NCI-H2081 (cell line): ENCODE results near the gene ZNF862.
"Not testable (repeated sequence)": the region's sequence is repeated elsewhere in the genome, so short reads cannot be mapped to it uniquely, and the experiment has no call there.

ENCODE experiments used
- DNase-seq, 2 experiments: peaks; one replicate each; lab custom pipeline; 2025; lab: John Stamatoyannopoulos, UW

The ZNF862 gene

DNA sequence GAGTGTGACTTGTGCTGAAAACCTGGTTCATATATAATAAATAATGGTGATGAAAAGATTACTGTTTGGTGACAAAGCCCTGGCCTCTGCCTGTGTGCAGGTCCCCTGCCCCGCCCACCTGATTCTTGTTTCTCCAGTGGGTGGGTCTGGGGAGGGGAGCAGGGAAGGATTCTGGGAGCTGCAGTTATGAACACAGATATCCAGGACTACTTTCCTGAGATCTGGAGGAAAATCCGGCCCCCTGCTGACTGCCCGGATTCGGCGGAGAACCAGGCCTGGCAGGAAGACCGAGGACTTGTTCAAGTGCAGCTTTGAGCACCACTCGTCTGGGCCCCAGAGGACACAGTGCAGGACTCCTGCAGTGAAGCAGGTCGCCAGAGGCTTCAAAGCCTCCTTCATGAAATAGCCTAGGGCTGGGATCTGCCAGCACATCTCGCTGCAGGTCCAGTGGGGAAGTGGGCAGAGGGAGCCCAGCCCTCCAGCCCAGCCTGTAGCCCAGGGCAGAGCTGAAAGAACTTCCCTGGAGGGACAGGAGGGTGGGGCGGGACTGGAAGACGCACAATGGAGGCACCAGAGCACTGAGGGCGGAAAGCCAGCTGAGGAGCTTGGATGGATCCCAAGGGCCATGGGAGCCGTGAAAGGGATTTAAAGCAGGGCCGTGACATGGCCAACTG, 42.6 kb downstream of the ZNF862 start:
- DNase-seq, result no peak

- no peak for DNase-seq
Measured at GRCh38 chr7:149881328-149882247, 43.4 kb downstream of the ZNF862 start.

- no peak for DNase-seq
Measured at GRCh38 chr7:149882248-149883047, 44.3 kb downstream of the ZNF862 start.

DNA sequence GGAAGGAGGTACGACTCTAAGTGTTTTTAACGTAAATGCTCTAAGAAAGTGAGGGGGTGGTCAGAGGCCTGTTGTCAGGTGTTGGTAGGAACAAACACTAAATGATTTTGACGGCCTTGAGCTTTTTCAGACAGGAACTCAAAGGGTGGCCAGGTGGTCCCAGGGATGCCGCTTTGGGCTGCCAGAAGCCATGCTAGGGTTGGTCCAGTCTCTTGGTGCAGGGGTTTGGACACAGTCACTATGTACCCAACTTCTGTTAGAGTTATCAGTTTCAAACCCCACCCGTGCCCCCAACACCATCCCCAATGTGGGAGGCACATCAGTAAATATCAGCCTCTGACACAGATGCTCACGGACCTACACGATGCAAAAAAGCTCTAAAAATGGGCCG, 44.9 kb downstream of the ZNF862 start:
- DNase-seq, result no peak

GRCh38 chr7:149883452-149883861, 45.3 kb downstream of the ZNF862 start:
- DNase-seq, result peak; percentile 51 to 54

DNA sequence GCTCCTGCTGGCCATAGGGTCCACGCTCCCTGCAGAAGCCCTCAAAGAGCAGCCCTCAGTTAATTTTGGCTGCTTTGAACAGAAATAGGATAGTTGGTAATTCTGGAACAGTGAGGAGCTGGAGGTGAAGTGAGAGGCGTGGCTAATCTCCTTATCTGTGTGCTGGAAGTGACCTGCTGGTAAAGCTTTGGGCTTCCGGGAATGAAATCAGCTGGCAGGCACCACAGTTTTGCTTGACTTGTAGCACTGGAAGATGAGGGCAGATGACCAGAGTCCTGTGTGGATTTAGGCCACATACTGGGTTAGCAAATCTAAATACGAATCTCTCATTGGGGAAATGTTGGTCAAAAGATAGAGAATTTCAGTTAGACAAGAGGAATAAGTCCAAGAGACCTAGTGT, 45.8 kb downstream of the ZNF862 start:
- DNase-seq, result no peak

DNA sequence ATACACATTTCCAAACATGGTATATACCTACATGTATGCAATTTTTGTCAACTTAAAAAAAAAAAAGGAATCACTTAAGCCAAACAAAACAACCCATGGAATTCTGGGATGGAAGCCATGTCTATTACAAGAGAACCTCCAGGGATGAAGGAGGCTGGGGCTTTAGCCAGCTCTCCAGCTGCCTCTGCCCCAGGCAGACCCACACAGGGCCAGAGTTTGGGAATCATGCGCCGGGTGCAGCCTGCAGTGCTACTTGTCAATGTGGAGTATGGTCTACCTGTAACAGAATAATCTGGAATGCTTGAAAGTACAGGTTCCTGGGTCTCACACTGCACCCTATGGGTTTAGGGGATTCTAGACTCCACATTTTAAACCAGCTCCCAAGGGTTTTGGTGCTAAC, 46.4 kb downstream of the ZNF862 start:
- no peak for DNase-seq

- DNase-seq, result no peak
Measured at GRCh38 chr7:149885191-149886017, 47.2 kb downstream of the ZNF862 start.

DNA sequence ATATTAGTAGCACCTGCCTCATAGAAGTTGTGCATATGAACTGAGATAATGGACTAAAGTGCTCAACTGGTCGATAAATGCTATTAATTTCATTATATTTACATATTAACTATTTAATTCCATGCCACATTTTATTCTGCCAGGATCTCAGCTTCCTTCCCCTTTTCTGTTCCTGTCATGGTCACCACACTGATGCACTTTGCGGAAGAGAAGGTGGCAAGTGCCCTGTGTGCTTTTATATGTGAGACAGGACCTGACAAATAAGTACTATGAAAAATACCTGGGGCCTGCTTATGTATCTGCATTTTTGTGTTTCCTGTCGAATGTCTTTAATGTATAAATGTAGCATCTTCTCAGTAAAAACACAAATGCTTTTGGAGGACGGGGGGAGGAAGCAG, 47.8 kb downstream of the ZNF862 start:
- no peak for DNase-seq

DNA sequence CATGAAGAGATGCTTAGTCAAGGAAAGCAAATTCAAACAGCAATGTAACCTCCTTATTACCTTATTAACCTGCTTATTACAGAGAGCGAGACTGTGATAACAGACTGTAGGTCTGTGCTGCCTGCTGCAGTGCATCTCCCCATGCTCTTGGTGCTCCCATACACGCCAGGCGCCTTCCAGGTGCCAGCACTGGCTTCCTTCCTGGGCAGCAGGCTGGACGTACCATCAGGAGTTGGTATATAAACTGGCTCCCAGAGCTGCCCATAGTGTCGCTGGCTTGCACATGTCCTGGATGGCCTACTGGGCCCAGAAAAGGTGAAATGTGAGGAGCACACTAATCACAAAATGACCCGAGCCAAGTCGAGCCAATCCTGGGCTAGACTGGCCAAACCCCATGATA, 49.1 kb downstream of the ZNF862 start:
- no peak for DNase-seq

DNA sequence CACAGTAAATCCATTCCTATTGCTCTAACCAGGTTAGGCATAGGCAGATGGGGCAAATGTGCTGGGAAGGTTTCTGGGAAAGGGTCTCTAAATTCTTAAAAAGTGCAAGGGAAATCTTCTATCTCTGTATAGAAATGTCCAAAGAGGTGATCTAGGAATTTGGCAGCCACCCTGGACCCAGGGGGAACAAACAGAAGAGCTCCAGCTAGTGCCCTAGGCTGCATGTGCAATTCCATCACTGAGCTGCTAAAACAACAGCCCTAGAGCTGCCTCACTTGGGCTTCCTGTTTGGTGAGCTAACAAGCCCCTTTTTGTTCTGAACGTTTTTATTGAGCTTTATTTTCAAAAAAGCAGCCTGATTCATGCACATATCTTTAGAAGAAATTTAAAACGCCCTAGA, 52.5 kb downstream of the ZNF862 start:
- DNase-seq, result not testable (repeated sequence)

GRCh38 chr7:149894957-149895356, 56.8 kb downstream of the ZNF862 start:
- DNase-seq, result not testable (repeated sequence)

GRCh38 chr7:149907776-149908376, 69.7 kb downstream of the ZNF862 start:
- not testable (repeated sequence) for DNase-seq

DNA sequence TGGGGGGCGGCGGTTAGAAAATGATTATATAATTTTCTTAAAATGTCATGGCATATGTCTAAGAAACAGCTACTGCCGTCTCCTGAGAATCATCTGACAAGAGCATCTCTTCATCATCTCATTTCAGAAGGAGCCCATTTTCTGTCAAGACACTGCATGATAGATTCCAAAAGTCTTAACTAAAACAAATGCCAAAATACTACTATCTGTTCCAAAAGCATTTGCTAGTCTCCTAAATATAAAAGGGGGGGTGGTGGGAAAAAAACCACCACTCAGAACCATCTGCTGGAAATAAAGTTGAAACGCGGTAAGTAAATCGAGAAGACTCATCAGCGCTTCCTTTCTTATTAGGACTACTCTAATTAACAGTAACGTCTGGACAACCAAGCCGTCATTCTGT, 72.0 kb downstream of the ZNF862 start:
- not testable (repeated sequence) for DNase-seq

DNA sequence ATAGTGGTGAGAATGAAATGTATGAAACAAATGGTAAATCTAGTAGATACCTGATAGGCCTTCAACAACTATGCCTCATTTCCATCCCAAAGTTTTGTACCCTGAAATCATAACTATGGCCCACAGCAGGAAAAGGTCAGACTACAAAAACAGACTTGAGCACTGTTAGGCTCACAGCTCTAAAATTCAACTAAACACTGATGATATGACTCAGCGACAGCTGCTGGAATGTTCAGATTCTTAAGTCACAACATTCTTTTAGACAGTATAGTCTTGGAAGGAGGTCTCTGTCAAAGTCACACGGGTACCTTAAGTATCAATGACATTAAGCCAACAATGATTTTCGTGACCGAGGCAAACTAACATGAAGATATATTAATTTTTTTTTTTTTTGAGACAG, 74.0 kb downstream of the ZNF862 start:
- DNase-seq, result not testable (repeated sequence)
